ENCODE measurements around the gene STKLD1.
A peak's percentile ranks its signal among the peaks of the same experiment; 100 is the strongest.
"Not testable (repeated sequence)": the region's sequence is repeated elsewhere in the genome, so short reads cannot be mapped to it uniquely, and the experiment has no call there.

STKLD1 gene

GRCh38 chr9:133366435-133366834 lies 9.7 kb upstream of the STKLD1 start:
- DNase-seq = no peak

DNA sequence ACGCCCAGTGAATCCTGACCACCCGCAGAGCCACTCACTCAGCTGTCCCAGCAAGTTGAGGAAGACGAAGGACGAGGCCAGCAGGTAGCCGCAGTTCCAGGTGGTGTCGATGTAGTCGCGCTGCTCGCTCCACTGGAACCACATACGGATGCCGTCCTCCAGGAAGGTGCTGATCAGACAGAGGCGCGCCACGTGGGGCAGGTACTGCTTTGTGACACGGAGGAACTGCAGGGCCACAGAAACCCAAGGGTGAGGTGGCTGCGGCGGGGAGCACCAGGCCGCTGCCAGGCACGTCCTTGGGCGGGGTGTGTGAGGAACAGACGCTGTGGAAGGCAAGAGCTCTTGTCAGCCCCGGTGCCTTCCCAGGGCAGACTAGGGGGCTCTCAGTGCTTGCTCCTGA lies 8.9 kb upstream of the STKLD1 start:
- no peak for DNase-seq

DNA sequence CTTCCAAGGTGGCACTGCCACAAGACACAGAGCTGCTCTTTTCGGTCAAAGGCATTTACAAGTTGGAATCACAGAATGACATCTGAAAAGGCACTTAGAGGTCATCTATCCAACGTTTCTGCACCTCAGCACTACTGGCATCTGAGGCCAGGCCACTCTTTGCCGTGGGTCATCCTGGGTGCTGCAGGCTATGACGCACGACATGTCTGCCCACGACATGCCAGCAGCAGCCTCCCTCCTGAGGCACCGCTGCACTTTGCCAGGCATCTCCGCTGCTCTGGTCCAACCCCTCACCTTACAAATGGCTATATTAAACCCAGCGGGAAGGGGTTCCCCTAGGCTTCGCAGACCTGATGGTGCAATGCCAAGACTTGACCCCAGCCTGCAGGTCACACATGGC lies 8.4 kb upstream of the STKLD1 start:
- DNase-seq = no peak

GRCh38 chr9:133368249-133368881 lies 7.8 kb upstream of the STKLD1 start:
- DNase-seq = peak; percentile 61

DNA sequence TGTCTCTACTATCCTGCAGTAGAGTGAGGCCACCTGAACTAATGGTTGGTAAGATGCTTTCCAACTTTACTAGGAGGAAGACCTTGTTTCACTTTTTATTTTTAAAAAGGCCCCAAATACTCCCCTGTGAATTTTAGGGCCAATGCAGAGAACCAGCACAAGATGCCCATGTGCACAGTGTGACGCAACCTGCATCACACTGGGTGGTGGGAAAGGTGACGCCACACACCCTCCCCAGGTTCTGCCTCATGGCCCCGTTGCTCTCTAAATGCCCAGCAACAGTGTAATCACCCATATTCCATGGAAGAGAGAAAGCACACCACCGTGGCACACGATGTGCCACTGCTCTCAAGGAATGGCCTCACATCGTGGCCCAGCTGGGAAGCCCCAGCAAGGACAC lies 6.7 kb upstream of the STKLD1 start:
- DNase-seq = no peak

- DNase-seq = no peak
These were observed 6.2 kb upstream of the STKLD1 start for GRCh38 chr9:133369933-133370332.

DNA sequence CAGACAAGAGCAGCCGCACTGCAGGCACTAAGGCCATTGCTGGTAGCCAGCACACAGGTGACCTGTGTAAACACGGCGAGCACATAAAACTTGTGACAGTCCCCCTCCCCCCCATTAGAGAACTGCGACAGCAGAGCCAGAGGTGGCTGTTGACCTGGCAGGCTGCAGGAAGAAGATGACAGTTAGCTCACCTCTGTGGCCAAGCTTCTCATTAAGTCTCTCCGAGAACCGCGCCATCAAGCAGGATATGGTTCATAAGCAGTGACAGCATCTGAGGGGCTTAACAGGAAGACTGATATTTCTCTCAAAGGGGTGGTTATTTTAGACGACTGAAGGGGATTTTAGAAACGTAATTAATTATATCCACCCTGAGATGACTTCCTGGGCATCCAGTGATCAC lies 5.5 kb upstream of the STKLD1 start:
- DNase-seq = no peak

GRCh38 chr9:133371261-133371711 lies 4.9 kb upstream of the STKLD1 start:
- no peak for DNase-seq

DNA sequence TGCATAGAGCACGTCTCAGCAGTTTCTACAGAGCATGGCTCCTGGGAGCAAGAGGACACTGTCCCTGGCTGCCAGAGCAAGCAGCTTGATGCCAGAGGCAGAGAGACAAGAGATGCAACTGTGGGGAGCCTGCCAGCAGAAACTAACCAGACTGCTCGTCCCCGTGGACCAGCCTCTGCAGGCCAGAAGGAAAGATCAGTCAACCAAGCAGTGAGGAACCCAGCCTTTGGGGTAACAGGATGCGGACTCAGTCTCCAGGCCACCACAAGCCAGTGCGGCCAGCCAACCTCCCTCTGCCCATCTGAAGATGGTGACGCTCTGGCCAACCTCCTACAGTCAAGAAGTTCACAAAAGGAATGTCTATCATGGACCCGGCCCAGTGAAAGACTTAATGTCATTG lies 4.0 kb upstream of the STKLD1 start:
- no peak for DNase-seq

GRCh38 chr9:133374612-133375115 lies 1.5 kb upstream of the STKLD1 start:
- DNase-seq = no peak

GRCh38 chr9:133375116-133375723 lies 946 bp upstream of the STKLD1 start:
- DNase-seq = peak; percentile 28

DNA sequence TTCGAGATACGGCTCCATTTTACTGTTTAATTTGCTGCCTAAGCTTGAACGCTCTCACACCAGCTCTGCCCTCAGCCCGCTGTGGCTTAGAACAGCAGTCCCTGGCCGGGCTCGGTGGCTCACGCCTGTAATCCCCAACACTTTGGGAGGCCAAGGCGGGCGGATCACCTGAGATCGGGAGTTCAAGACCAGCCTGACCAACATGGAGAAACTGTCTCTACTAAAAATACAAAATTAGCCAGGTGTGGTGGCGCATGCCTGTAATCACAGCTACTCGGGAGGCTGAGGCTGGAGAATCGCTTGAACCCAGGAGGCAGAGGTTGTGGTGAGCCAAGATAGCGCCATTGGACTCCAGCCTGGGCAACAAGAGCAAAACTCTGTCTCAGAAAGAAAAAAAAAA lies 1.1 kb downstream of the STKLD1 start:
- DNase-seq = not testable (repeated sequence)

DNA sequence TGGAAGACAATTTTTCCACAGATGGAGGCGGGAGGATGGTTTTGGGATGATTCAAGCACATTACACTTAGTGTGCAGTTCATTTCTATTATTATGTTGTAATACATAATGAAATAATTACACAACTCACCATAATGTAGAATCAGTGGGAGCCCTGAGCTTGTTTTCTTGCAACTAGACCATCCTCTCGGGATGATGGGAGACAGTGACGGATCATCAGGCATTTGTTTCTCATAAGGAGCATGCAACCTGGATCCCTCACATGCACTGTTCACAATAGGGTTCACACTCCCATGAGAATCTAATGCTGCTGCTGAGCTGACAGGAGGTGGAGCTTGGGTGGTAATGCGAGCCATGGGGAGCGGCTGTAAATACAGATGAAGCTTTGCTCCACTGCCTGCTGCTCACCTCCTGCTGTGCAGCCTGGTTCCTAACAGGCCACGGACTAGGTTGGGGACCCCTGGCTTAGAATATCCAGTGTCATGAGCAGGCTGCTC lies 1.6 kb downstream of the STKLD1 start:
- peak; percentile 23 for DNase-seq

DNA sequence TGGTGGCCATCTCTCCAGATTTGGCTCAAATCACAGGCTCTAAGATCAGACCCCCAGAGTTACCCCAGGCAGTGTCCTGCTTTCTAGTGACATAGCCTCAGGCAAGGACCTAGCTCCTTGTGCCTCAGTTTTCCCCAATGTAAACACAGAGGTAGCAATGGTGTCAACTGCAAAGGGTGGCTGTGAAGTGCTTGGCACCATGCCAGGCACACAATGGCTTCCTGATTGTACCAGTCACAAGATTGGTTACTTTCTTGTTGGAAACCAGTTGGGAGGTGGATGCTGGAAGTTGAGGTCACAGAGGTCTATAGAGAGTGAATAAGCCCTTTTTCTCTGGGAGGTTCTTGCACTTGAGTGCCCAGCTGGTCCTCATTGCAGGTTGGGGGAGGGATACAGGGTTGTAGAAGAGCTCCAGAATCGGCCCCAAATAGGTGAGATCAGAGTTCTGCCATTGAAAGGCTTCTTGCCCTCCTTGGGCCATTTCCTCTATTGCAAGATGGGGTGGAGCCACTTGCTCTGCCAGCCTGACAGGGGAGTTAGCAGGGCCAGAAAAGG lies 2.3 kb downstream of the STKLD1 start:
- peak; percentile 11 for DNase-seq

GRCh38 chr9:133379153-133380086 lies 3.3 kb downstream of the STKLD1 start:
- no peak for DNase-seq

DNA sequence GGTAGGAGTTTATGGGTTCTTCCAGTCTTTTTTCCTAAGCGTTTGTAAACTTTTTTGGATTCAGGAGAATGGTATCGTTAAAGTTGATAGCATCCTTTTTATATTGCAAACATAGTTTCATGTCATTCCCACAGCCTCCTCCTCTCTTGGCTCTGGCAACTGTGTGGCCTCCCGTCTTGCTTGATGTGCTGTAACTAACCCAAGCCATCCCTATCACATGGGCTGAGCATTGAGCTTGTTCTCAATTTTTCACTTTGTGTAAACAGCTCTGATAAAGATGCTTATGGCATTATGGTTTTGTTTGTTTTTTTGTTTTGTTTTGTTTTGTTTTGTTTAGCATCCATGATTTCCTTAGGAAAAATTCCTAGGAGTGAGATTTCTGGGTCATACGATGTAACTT lies 4.6 kb downstream of the STKLD1 start:
- DNase-seq = no peak

GRCh38 chr9:133382507-133383141 lies 6.5 kb downstream of the STKLD1 start:
- DNase-seq = no peak

GRCh38 chr9:133383438-133383837 lies 7.3 kb downstream of the STKLD1 start:
- no peak for DNase-seq

DNA sequence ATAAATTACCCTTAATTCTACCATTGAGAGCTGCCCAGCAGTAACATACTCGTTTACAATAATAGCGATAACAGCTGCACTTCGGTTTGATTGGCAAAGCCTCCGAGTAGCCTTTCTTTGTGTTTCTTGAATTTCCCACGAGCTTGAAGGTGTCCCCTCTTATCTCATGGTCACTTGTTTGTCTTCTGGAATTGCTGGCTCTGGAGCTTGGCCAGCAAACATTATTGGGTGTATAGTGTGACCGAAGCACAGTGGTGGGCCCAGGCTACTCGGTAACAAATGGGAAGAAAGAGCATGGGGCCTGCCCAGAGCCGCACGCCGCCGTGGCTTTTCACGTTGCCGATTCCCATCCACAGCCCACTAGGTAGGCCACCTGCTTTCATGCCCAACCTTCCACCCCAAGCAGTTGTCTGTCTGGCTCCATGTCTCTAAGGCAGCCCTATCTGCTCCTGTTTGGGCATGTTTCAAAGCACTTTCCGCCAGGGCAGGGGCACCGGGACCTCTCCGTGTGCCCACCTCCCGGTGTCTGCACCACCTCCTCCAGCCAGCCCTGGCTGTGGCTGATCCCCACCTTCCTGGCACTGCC lies 8.7 kb downstream of the STKLD1 start:
- DNase-seq = no peak

- DNase-seq = no peak
These were observed 9.3 kb downstream of the STKLD1 start for GRCh38 chr9:133385452-133385851.

GRCh38 chr9:133386338-133386737 lies 10.2 kb downstream of the STKLD1 start:
- DNase-seq = no peak

DNA sequence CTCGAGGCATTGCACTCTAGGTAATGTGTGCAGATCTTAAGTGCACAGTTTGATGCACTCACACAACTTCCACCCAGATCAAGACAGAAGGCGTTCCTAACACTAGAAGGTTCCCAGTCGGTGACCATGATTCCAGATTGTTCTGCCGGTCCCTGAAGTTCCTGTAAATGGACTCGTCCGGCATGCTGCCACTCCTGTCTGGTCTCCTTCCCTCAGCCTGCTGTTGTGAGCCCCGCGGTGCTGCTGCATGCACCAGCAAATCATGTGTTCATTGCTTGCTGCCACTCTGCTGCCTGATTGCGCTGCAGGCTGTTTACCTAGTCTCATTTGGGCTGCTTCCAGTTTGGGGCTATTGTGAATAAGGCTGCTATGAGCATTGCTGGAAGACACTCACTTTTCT lies 11.5 kb downstream of the STKLD1 start:
- peak; percentile 79 for DNase-seq

All from NCI-H345 (cell line).